GM19328 (cell line): Measurements from ENCODE around the gene SHROOM4.

Experiments
- ATAC-seq: cut with Tn5 transposase; IDR thresholded peaks from one replicate; pipeline ENCODE4 v1.9.1; 2021; ENCODE audit warnings: mild to moderate bottlenecking, moderate library complexity; ENCODE audit not compliant: unreplicated experiment

The SHROOM4 gene

GRCh38 chrX:50707955-50708699, 105.9 kb downstream of the SHROOM4 start:
- no peak for ATAC-seq

DNA sequence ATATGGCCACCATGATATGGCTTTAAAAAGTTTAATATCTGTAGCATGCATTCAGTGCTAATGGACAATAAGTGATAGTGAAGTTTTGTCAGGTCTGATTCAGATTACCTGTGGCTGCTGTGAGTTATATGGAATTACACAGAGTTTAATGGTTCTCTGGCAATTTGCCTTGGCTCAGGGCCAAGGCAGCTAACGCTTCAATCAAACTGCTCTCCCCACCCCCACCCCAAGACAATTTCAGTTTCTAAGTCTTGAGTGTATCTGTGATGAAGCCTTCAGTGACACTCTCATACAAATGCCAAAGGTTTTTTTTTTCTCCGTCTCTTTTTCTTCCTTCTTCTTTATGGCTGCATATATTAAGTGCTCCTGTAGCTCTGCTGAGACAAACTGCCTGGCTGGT, 106.6 kb downstream of the SHROOM4 start:
- ATAC-seq = no peak

GRCh38 chrX:50705042-50705441, 109.0 kb downstream of the SHROOM4 start:
- ATAC-seq = no peak

- no peak for ATAC-seq
Measured at GRCh38 chrX:50704360-50704759, 109.6 kb downstream of the SHROOM4 start.

GRCh38 chrX:50700921-50701320, 113.1 kb downstream of the SHROOM4 start:
- ATAC-seq = no peak

- ATAC-seq = no peak
Measured at GRCh38 chrX:50698944-50699343, 115.0 kb downstream of the SHROOM4 start.

DNA sequence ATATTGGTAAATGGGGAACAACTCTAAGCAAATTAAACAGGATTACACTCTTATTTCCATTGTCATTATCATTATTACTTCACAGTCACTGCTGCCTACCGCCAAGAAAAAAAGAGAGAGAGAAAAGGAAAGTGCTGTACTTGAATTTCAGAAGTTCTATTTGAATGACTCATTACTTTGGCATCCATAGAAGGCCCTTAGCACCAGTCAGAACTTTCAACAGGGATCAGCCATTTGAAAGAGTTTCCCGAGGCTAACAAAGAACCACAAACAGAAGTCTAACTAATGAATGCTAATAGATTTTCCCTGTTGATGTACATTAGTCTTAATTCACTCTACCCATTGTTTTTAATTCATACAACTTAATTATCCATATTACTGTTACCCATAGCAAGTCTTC, 116.3 kb downstream of the SHROOM4 start:
- no peak for ATAC-seq

DNA sequence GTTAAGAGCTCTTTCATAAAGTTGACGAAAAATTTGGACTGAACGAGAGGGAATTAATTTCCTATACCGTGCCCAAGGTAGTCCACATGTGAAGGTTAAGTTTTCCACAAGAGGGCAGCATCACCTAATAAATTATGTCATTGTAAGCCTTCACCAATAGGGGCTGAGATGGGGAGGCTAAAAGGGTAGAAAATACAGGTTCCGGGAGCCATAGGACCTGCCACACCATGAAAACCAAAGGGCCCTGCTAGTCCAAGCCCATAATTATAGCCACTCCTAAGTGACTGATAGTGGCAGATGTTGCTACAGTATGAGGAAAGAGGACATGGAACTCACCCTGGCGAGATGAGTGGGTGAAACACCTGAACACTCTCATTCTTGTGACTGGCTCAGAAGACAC, 122.2 kb downstream of the SHROOM4 start:
- peak; percentile 86 for ATAC-seq

GRCh38 chrX:50684871-50685270, 129.1 kb downstream of the SHROOM4 start:
- no peak for ATAC-seq

DNA sequence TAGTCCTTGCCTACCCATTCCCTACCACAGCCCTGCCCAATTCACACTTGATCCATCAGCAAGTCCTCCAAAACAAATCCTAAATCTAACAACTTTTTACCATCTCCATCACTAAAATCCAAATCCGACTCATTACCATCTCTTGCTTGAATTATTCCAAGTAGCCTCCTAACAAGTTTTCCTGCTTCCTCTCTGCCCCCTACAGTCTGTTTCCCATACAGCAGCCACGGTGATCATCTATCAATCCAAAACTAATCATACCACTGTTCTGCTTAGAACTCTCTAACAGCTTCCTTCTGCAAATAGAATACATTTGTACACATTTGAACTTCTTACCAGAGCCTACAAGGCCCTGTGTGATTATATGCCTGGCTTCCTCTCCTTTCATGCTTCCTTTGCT, 133.0 kb downstream of the SHROOM4 start:
- ATAC-seq = no peak

DNA sequence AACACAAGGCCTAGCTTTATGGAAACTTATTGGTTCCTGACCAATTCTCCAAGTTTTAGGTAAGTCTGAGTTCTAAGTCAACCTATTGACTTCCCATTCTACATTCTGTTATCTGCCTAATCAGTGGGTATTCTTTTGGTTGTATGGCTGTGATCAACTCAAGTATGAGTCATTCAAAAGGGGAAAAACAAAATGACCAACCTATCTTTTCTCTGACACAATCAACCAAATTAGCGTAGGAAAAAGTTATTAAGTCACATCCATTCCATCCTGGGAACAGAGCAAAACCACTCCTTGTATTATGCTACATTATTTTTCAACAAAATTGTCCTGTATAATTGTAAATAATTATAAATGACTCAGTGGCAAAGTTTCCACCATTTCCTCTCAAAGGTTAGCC, 136.2 kb downstream of the SHROOM4 start:
- ATAC-seq = no peak

DNA sequence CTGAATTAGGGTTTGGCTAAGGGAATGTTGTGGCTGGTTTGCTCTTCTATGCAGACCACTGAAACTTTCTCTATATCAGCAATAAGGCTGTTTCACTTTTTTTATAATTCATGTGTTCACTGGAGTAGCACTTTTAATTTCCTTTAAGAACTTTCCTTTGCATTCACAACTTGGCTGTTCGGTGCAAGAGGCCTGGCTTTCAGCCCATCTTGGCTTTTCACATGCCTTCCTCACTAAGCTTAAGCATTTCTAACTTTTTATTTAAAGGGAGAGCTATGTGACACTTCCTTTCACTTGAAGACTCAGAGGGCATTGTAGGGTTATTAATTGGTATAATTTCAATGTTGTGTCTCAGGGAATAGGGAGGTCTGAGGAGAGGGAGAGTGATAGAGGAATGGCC, 142.3 kb downstream of the SHROOM4 start:
- ATAC-seq = no peak

DNA sequence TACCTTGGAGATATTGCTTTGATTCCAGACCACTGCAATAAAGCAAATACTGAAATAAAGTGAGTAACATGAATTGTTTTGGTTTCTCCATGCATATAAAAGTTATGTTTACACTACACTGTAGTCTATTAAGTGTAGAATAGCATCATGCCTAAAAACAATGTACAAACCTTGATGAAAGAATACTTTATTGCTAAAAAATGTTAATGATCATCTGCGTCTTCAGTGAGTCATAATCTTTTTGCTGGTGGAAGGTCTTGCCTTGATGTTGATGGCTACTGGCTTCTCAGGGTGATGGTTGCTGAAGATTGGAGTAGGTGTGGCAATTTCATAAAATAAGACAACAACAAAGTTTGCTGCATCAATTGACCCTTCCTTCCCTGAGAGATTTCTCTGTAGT, 145.1 kb downstream of the SHROOM4 start:
- ATAC-seq = no peak

DNA sequence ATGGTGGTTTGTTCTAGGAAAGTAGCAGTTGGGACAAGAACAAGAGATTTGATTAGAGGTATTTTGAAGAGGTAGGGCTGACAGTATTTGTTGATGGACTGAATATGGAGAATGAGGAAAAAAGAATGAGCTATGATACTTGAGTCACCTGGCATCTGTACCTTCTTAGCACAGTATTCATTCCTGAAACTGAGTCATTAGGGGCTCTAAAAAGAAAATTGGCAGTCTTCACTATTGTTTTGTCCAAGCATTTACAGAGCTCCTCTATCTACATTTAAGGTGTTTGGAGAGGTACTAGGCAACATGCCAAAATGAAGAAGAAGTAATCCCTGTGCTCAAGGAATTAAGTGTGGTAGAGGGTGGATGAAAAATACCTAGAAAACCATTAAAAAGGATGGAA, 165.8 kb downstream of the SHROOM4 start:
- ATAC-seq = no peak

GRCh38 chrX:50644496-50644895, 169.5 kb downstream of the SHROOM4 start:
- no peak for ATAC-seq

- ATAC-seq = no peak
Measured at GRCh38 chrX:50643525-50644137, 170.4 kb downstream of the SHROOM4 start.

DNA sequence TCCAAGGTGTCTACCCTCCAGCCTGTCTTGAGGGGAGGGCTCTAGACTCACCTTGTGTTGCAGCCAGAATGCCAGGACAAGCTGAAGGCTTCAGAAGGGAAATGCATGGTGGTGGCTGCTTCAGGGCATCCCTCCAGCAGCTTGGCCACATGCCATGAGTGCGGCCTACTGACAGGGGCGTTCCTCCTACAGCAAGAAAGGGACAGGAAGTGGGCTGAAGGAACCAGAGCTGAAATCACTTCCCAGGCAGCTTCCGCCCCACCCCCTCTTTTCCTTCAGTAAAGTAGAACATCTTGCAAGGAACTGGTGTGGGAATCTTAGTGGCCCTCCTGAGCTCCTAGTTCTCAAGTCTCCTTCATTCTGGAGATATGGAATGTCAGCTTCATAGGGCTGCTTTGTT, 175.9 kb downstream of the SHROOM4 start:
- ATAC-seq = no peak

DNA sequence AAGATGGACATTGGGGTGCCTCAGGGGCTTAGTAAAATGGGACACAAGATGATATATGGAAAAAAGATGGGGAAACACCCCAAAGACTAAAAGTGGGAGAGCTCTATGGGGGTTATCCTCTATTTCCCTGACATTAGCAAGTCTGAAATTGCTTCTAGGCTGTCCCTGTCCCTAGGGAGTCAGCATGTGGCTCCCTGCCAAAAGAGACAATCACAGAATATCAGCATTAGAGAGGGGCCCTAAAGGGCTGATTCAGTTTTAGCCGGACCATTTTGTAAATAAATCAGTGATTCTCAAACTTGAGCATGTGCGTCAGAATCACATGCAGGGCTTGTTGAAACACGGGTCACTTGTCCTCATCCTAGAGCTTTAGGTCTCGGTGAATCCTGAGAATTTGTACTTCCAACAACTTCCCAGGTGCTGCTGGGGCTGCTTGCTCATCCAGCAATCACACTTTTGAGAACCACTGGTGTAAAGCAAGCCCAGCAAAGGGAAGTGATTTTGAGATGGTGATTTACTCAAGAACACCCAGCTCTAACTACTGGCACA, 178.1 kb downstream of the SHROOM4 start:
- no peak for ATAC-seq

DNA sequence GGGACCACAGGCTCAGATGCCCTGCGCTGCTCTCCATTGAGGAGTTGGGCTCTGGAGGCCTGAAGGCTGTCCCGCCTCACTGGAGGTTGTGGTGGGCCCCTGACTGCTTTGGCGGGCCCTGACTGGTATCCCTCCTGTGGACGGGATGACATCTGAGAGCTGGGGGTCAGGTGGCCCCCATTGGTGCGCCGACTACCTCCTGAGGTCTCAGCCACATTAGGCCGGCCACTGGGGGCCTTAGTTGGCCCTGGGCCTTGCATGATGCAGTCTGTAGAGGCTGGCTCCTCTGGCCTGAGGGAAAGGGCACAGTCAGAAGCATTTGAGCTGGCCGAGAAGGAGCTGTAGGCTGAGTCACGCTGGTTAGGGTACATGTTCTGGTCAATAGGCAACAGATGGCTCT, 178.8 kb downstream of the SHROOM4 start:
- ATAC-seq = no peak

DNA sequence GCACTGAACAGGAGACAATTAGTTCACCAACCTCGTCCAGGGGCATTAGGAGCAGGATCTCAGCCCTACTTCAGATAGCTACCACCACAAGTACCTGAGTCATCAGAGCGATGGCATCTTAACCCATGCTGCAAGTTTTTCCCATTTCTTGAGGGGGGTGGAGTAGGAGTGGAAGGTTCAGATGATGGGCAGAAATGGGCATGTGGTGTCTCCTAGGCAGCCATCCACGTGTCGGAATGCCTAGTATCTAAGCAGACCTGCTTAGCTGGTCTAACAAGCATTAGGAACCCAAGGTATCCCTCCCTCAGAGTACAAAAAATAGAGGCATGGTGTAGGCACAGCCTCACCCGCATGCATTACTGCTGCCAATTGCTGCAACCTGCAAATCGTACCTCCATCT, 184.2 kb downstream of the SHROOM4 start:
- no peak for ATAC-seq

GRCh38 chrX:50627696-50628095, 186.3 kb downstream of the SHROOM4 start:
- no peak for ATAC-seq

GRCh38 chrX:50626432-50626831, 187.6 kb downstream of the SHROOM4 start:
- no peak for ATAC-seq
